Lung (tissue), 12 donors: ENCODE results near the gene ABCF2. TPM values are rescaled to one million over a fixed set of nuclear protein-coding genes. Genes with fewer than 3 reads are reported as not detected.

Experiments
- ATAC-seq: fragments of 200-7000 bp; cut with Tn5 transposase; one replicate; pipeline ENCODE4 v1.9.1; 2020; ENCODE audit warnings: moderate number of reproducible peaks; ENCODE audit not compliant: insufficient read depth, low FRiP score
- DNase-seq, 3 donors: peaks; one replicate each; pipeline ENCODE4 v3.0.0-alpha.2; 2013 to 2017
- H3K27ac ChIP-seq, 2 donors: one replicate each; pipeline ENCODE4 v1.5.1; 2013; ENCODE audit warnings: mild to moderate bottlenecking in 2 of 2, moderate library complexity in 2 of 2, control low read depth in 1 of 2, inconsistent platforms in 1 of 2, low read depth in 1 of 2, low read length in 1 of 2
- H3K27me3 ChIP-seq, 3 donors: one replicate each; pipeline ENCODE4 v1.5.1; 2013; ENCODE audit warnings: low read length in 2 of 3; ENCODE audit not compliant: control insufficient read depth in 3 of 3, insufficient read depth in 3 of 3
- H3K36me3 ChIP-seq, 4 donors: one replicate each; pipeline ENCODE4 v1.5.1; 2013; ENCODE audit warnings: low read length in 4 of 4, mild to moderate bottlenecking in 1 of 4, moderate library complexity in 1 of 4; ENCODE audit not compliant: control insufficient read depth in 4 of 4, insufficient read depth in 4 of 4
- H3K4me1 ChIP-seq, 5 donors: one replicate each; pipeline ENCODE4 v1.5.1; 2013; ENCODE audit warnings: low read length in 5 of 5, mild to moderate bottlenecking in 2 of 5, moderate library complexity in 1 of 5; ENCODE audit not compliant: control insufficient read depth in 5 of 5, insufficient read depth in 5 of 5
- H3K4me3 ChIP-seq: one replicate; pipeline ENCODE4 v1.5.1; 2013; ENCODE audit warnings: mild to moderate bottlenecking, control low read depth, moderate library complexity
- H3K9ac ChIP-seq, 2 donors: one replicate each; pipeline ENCODE4 v1.5.1; 2013; ENCODE audit warnings: low read length in 2 of 2, control low read depth in 1 of 2; ENCODE audit not compliant: insufficient read depth in 1 of 2
- H3K9me3 ChIP-seq, 4 donors: one replicate each; pipeline ENCODE4 v1.5.1; 2013; ENCODE audit warnings: low read length in 3 of 4, mild to moderate bottlenecking in 1 of 4, moderate library complexity in 1 of 4; ENCODE audit not compliant: control insufficient read depth in 4 of 4, insufficient read depth in 3 of 4
- WGBS, 2 donors: extraction: QIAGEN DNeasy Blood & Tissue Kit; methylation state at CpG; one replicate each; pipeline ENCODE4 v1.1.7; 2013; 5-methylcytosine and 5-hydroxymethylcytosine counted together
- polyA plus RNA-seq, 2 donors: library from polyadenylated mRNA; stranded (reverse); fragments of 200-250 nt; gene quantifications; one replicate each; pipeline ENCODE4 v1.2.1, GENCODE V29; 2013
- total RNA-seq, 2 donors: library from RNA; depleted of rRNA in 1 of 2; stranded (reverse); fragments of >200 nt in 1 of 2; gene quantifications; one replicate each; pipeline ENCODE4 v1.2.1, GENCODE V29; 2014 to 2021
- TF ChIP-seq, protein P1 (sequence below): IDR thresholded peaks from 2 replicates; pipeline ENCODE4 v1.5.1; 2012; ENCODE audit warnings: mild to moderate bottlenecking; ENCODE audit errors: control extremely low read depth, extremely low read depth
- donor health status: control.
- donor health status: control.
- donor health status: Bipolar disorder and iron deficiency.
- donor health status: healthy.
- donor health status: DM: yes; HTN: yes; CAD: no.

Gene ABCF2
- total and polyA plus RNA-seq, 4 donors = 13.2 to 36.3 (median 25.8) TPM

DNA sequence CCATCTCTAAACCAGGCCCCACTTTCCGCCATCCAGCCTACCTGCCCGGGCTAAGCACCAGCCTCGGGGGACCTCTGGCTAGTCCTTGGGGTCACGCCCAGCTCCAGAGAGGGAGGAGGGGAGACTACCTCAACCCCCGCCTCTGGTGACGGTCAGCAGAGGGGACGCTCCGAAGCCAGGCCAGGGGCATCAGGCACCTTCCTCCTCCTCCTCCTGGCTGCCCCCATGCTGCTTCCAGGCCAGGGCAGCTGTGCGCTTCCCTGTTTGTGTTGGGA, 25.5 kb upstream of the ABCF2 start:
- no peak for DNase-seq
- peak overlapping the region; percentile 77 to 95 for H3K9ac ChIP-seq

DNA sequence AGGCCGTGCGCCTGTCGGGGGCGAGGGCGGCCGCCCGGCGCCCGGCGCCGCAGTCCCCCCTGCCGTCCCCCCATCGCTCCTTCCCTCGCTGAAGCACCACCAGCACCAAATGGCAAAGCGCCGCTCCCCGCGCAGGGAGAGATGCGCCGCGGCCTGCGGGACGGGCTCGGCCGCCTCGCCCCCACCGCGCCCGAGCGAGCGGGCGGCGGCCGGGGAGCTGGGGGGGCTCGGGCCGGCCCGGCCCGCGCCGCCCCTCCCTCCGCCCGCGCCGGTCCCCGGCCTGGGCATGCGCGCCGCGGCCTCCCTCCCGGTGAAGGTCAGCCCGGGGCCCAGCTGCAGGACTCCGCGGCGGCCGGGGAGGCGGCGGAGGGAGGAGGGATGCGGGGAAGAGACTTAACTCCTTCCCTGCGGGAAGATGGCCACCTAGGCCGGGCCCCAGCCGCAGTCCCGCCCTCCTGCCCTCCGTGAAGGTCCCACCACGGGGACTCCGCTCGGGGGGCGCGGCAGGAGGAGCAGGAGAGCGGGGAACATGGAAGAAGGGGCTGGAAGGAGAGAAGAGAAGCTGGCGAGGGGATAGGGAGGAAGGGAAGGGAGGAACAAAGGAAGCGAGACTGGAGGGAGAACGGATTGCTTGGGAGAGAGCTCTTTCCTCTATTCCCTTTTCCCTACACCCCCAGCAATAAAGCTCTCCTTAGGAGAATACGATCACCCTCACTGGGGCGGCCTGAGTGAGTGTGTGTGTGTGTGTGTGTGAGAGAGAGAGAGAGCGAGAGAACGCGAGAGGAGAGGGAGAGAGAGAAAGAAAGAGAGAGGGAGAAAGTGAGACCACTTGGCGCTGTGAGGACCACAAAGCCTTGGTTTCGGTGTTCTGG, 24.9 kb upstream of the ABCF2 start:
- peak; percentile 90 to 93 (median 91) for DNase-seq
- 3 to 5% methylated on average over 48 to 79 of the region's 79 CpGs for WGBS, 2 donors
- peak overlapping the region; percentile 47 for H3K4me3 ChIP-seq
- TF ChIP-seq, protein P1, sequence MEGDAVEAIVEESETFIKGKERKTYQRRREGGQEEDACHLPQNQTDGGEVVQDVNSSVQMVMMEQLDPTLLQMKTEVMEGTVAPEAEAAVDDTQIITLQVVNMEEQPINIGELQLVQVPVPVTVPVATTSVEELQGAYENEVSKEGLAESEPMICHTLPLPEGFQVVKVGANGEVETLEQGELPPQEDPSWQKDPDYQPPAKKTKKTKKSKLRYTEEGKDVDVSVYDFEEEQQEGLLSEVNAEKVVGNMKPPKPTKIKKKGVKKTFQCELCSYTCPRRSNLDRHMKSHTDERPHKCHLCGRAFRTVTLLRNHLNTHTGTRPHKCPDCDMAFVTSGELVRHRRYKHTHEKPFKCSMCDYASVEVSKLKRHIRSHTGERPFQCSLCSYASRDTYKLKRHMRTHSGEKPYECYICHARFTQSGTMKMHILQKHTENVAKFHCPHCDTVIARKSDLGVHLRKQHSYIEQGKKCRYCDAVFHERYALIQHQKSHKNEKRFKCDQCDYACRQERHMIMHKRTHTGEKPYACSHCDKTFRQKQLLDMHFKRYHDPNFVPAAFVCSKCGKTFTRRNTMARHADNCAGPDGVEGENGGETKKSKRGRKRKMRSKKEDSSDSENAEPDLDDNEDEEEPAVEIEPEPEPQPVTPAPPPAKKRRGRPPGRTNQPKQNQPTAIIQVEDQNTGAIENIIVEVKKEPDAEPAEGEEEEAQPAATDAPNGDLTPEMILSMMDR = no peak
- peak; percentile 44 for ATAC-seq
- H3K9ac ChIP-seq = peak overlapping the region; percentile 77 to 95
- no peaks in the 10 kb centered on the region for H3K9me3 ChIP-seq
- peak overlapping the region; percentile 88 to 97 for H3K27ac ChIP-seq
- H3K4me1 ChIP-seq = peaks cover 0 to 50% (median 16%) of the 10 kb centered on the region in 5 donors
- H3K27me3 ChIP-seq = no peaks in the 10 kb centered on the region
- no peaks in the 10 kb centered on the region for H3K36me3 ChIP-seq

More for the DNA sequence above, 25.5 kb upstream of the ABCF2 start:
- TF ChIP-seq, protein P1 = no peak
- Histone ChIP-seq H3K4me1 (peaks cover 0 to 45% (median 16%) of the 10 kb centered on the region in 5 donors), H3K4me3 (peak overlapping the region; percentile 47), H3K9me3 (no peaks in the 10 kb centered on the region), H3K27ac (peak overlapping the region; percentile 48 to 95), H3K36me3 (no peaks in the 10 kb centered on the region), H3K27me3 (no peaks in the 10 kb centered on the region)
- whole genome bisulfite sequencing, 2 donors = 43 to 44% methylated on average over 4 to 9 of the region's 9 CpGs
- no peak for ATAC-seq

DNA sequence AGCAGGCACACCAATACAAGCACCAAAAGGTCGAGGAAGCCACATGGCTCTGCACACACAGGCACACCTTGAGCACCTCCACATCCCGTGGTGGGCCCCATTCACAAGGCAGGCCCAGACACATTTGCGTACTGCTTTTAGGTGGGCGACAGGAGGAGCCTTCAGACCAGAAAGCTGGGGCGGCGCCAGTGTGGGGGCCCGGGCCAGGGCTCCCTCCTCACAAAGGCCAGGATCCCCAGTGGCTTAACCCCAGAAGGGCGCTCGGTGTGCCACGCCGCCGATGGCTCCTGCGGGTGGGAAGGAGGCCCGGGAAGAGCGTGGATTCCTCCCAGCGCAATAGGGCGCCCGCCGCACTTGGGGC, 24.3 kb upstream of the ABCF2 start:
- Histone ChIP-seq H3K9me3 (no peaks in the 10 kb centered on the region), H3K36me3 (no peaks in the 10 kb centered on the region), H3K27ac (peak overlapping the region; percentile 76 to 97), H3K4me3 (peak overlapping the region; percentile 47), H3K9ac (peak overlapping the region in 1 of 2 donors; percentile 50), H3K4me1 (peaks cover 0 to 57% (median 18%) of the 10 kb centered on the region in 5 donors), H3K27me3 (no peaks in the 10 kb centered on the region)
- ATAC-seq (no peak), DNase-seq (peak in 1 of 3 donors; percentile 66)
- 8 to 23% methylated on average over 7 to 19 of the region's 19 CpGs for WGBS, 2 donors
- TF ChIP-seq, protein P1 = no peak
